Upper lobe of right lung (tissue), 1 donor: ENCODE data around the gene STAP2. TPM values are rescaled to one million over a fixed set of nuclear protein-coding genes. Genes with fewer than 3 reads are reported as not detected.

Source experiments
- total RNA-seq: library from RNA; stranded (reverse); fragmentation: NEBNext Ultra II Directional; extraction: Animal tissue kit (Norgen Biotek cat#: 25700); gene quantifications from one replicate; pipeline ENCODE4 v1.2.1, GENCODE V29; 2021
- donor health status: DM: no; HTN: yes; CAD: no; lungs with severe emphysema.

Gene STAP2
- total RNA-seq, 1 donor from 2014 or later, result 16.1 TPM

Other genes starting within 250 kb of the STAP2 start
- 110 TPM for gene MAP2K2, start 214.7 kb downstream of the STAP2 start, total RNA-seq
- gene CREB3L3, start 185.2 kb downstream of the STAP2 start, total RNA-seq, result not detected
- gene SIRT6, start 156.3 kb downstream of the STAP2 start, total RNA-seq, result 20.3 TPM
- 2.3 TPM for gene ANKRD24, start 156.1 kb downstream of the STAP2 start, total RNA-seq
- gene EBI3, start 109.3 kb downstream of the STAP2 start, total RNA-seq, result 2.0 TPM
- gene YJU2, start 91.7 kb downstream of the STAP2 start, total RNA-seq, result 18.9 TPM
- not detected for gene SHD, start 59.6 kb downstream of the STAP2 start, total RNA-seq
- gene TMIGD2, start 36.4 kb downstream of the STAP2 start, total RNA-seq, result 2.7 TPM
- gene FSD1, start 34.2 kb downstream of the STAP2 start, total RNA-seq, result 1.5 TPM
- gene MPND, start 4.7 kb upstream of the STAP2 start, total RNA-seq, result 29.3 TPM
- gene SH3GL1, start 61.7 kb upstream of the STAP2 start, total RNA-seq, result 47.6 TPM
- gene CHAF1A, start 63.8 kb upstream of the STAP2 start, total RNA-seq, result 10.8 TPM
- 113 TPM for gene UBXN6, start 119.0 kb upstream of the STAP2 start, total RNA-seq
- gene HDGFL2, start 133.5 kb upstream of the STAP2 start, total RNA-seq, result 30.6 TPM
- gene PLIN4, start 179.7 kb upstream of the STAP2 start, total RNA-seq, result 4.1 TPM
- gene PLIN5, start 196.4 kb upstream of the STAP2 start, total RNA-seq, result 17.2 TPM
- 15.9 TPM for gene LRG1, start 201.2 kb upstream of the STAP2 start, total RNA-seq
- 20.3 TPM for gene SEMA6B, start 220.9 kb upstream of the STAP2 start, total RNA-seq